ENCODE measurements around the gene USP36.

DNA sequence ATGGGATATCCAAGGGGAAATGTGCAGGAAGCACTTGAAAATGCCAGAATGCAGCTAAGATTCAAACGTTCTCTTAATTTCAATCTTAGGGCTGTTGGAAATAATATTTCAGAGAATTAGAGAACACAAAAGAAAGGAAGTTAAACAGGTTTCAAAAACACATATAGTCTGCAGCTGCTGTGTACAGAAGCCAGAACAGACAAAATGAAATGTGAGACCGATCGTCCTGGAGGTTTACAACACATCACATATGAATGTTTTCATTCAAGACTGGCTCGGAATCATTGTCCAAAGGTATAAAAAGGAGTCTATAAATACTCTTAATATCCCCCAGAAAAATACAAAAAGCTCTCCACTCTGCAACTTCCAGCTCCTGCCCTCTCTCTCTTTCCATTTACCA, 72.8 kb downstream of the USP36 start:
- TF ChIP-seq CREB1 (IDR thresholded peaks at IDR 0.05) (no peak), CREB1 (CRISPR knock-in tag; IDR thresholded peaks at IDR 0.05) (no peak), CTCF (IDR thresholded peaks at IDR 0.05 in 2 of 3, conservative IDR thresholded peaks at IDR 0.05 in 1 of 3; ENCODE audit: insufficient read depth in 2 of 3, low read depth in 1 of 3, low read length in 3 of 3) (no peak), ZHX1 (conservative IDR thresholded peaks at IDR 0.05; ENCODE audit: low read length) (no peak), FOXM1 (IDR thresholded peaks at IDR 0.05; ENCODE audit: low read depth) (no peak), FOXM1 (CRISPR knock-in tag; IDR thresholded peaks at IDR 0.05; ENCODE audit: low read depth) (no peak), CEBPB (tag; IDR thresholded peaks at IDR 0.05) (no peak), ZNF263 (CRISPR knock-in tag; IDR thresholded peaks at IDR 0.05; ENCODE audit: borderline replicate concordance) (no peak), TEAD4 (IDR thresholded peaks at IDR 0.05; ENCODE audit: low read length) (no peak), TEAD4 (CRISPR knock-in tag; IDR thresholded peaks at IDR 0.05; ENCODE audit: borderline replicate concordance) (no peak), JUN (IDR thresholded peaks at IDR 0.05; ENCODE audit: borderline replicate concordance, low read depth, low read length) (no peak), JUN (CRISPR knock-in tag; IDR thresholded peaks at IDR 0.05; ENCODE audit: borderline replicate concordance) (no peak), ZBTB34 (CRISPR knock-in tag; IDR thresholded peaks at IDR 0.05) (no peak), CHD1 (IDR thresholded peaks at IDR 0.05; ENCODE audit: low read length) (no peak)

Data from K562 (cell line).